ENCODE results near the gene SYT12.

DNA sequence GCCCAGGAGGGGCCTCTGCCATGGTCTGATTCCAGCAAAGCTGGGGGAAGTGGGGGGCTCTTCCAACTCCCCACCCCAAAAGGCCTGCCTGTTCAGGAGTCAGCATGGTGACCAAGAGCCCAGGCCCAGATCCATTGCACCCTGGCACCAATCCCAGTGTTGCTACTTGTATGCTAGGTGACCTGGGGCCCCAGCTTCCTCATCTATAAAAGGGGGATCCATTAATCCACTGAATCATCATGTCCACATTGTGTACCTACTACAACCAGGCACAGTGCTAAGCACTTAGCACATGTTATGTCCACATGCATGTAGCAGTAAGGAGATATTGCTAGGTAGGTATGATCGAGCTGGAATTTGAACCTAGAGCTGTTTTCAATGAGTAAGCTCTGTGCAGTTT lies 2.0 kb downstream of the SYT12 start:
- TF ChIP-seq, protein P1, sequence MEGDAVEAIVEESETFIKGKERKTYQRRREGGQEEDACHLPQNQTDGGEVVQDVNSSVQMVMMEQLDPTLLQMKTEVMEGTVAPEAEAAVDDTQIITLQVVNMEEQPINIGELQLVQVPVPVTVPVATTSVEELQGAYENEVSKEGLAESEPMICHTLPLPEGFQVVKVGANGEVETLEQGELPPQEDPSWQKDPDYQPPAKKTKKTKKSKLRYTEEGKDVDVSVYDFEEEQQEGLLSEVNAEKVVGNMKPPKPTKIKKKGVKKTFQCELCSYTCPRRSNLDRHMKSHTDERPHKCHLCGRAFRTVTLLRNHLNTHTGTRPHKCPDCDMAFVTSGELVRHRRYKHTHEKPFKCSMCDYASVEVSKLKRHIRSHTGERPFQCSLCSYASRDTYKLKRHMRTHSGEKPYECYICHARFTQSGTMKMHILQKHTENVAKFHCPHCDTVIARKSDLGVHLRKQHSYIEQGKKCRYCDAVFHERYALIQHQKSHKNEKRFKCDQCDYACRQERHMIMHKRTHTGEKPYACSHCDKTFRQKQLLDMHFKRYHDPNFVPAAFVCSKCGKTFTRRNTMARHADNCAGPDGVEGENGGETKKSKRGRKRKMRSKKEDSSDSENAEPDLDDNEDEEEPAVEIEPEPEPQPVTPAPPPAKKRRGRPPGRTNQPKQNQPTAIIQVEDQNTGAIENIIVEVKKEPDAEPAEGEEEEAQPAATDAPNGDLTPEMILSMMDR (IDR thresholded peaks at IDR 0.05), result no peak
- no peak for TF ChIP-seq POLR2A (IDR thresholded peaks at IDR 0.05; ENCODE audit: low read depth)
- TF ChIP-seq POLR2AphosphoS5 (IDR thresholded peaks at IDR 0.05), result no peak
- TF ChIP-seq EP300 (IDR thresholded peaks at IDR 0.05), result no peak
